ENCODE measurements around the gene SCGB2A2.

SCGB2A2 gene

GRCh38 chr11:62269654-62270278, at the start of gene SCGB2A2:
Gene SCGB2A2 (plus strand): TSS chr11:62270158. CDS start chr11:62270217, 59 bp downstream.
- Histone ChIP-seq H3K9me3 (ENCODE audit: control insufficient read depth, insufficient read depth, low read length) (no peaks in the 10 kb centered on the region), H3K9ac (ENCODE audit: low read depth, low read length) (no peak within 1 kb of the TSS), H3K4me1 (ENCODE audit: insufficient read depth, low read length) (peaks cover 3% of the 10 kb centered on the region; the same call in 1 of the 2 replicates), H3K36me3 (ENCODE audit: insufficient read depth, low read length) (no peaks in the 10 kb centered on the region)

- peaks cover 17% of the 10 kb centered on the region; the same call in 1 of the 2 replicates for H3K9me3 ChIP-seq (ENCODE audit: control insufficient read depth, insufficient read depth, low read length)
- no peak overlapping the region for H3K9ac ChIP-seq (ENCODE audit: low read depth, low read length)
- H3K4me1 ChIP-seq (ENCODE audit: insufficient read depth, low read length): no peaks in the 10 kb centered on the region
- no peaks in the 10 kb centered on the region for H3K36me3 ChIP-seq (ENCODE audit: insufficient read depth, low read length)
Observed at GRCh38 chr11:62221498-62221897, 48.5 kb upstream of the SCGB2A2 start.

- Histone ChIP-seq H3K36me3 (ENCODE audit: insufficient read depth, low read length) (no peaks in the 10 kb centered on the region), H3K4me1 (ENCODE audit: insufficient read depth, low read length) (no peaks in the 10 kb centered on the region), H3K9me3 (ENCODE audit: control insufficient read depth, insufficient read depth, low read length) (peaks cover 17% of the 10 kb centered on the region; the same call in 1 of the 2 replicates), H3K9ac (ENCODE audit: low read depth, low read length) (no peak overlapping the region)
Observed at GRCh38 chr11:62223095-62223494, 46.9 kb upstream of the SCGB2A2 start.

- Histone ChIP-seq H3K9ac (ENCODE audit: low read depth, low read length) (no peak overlapping the region), H3K4me1 (ENCODE audit: insufficient read depth, low read length) (no peaks in the 10 kb centered on the region), H3K36me3 (ENCODE audit: insufficient read depth, low read length) (no peaks in the 10 kb centered on the region), H3K9me3 (ENCODE audit: control insufficient read depth, insufficient read depth, low read length) (no peaks in the 10 kb centered on the region)
Observed at GRCh38 chr11:62233730-62234129, 36.2 kb upstream of the SCGB2A2 start.

GRCh38 chr11:62236187-62236586, 33.8 kb upstream of the SCGB2A2 start:
- Histone ChIP-seq H3K9me3 (ENCODE audit: control insufficient read depth, insufficient read depth, low read length) (no peaks in the 10 kb centered on the region), H3K4me1 (ENCODE audit: insufficient read depth, low read length) (no peaks in the 10 kb centered on the region), H3K36me3 (ENCODE audit: insufficient read depth, low read length) (no peaks in the 10 kb centered on the region), H3K9ac (ENCODE audit: low read depth, low read length) (no peak overlapping the region)

- Histone ChIP-seq H3K9me3 (ENCODE audit: control insufficient read depth, insufficient read depth, low read length) (no peaks in the 10 kb centered on the region), H3K36me3 (ENCODE audit: insufficient read depth, low read length) (no peaks in the 10 kb centered on the region), H3K4me1 (ENCODE audit: insufficient read depth, low read length) (peaks cover 10% of the 10 kb centered on the region; the same call in 1 of the 2 replicates), H3K9ac (ENCODE audit: low read depth, low read length) (no peak overlapping the region)
Observed at GRCh38 chr11:62237499-62237898, 32.5 kb upstream of the SCGB2A2 start.

GRCh38 chr11:62238151-62238550, 31.8 kb upstream of the SCGB2A2 start:
- Histone ChIP-seq H3K36me3 (ENCODE audit: insufficient read depth, low read length) (no peaks in the 10 kb centered on the region), H3K9ac (ENCODE audit: low read depth, low read length) (no peak overlapping the region), H3K9me3 (ENCODE audit: control insufficient read depth, insufficient read depth, low read length) (no peaks in the 10 kb centered on the region), H3K4me1 (ENCODE audit: insufficient read depth, low read length) (peaks cover 10% of the 10 kb centered on the region; the same call in 1 of the 2 replicates)

- Histone ChIP-seq H3K9me3 (ENCODE audit: control insufficient read depth, insufficient read depth, low read length) (no peaks in the 10 kb centered on the region), H3K36me3 (ENCODE audit: insufficient read depth, low read length) (no peaks in the 10 kb centered on the region), H3K4me1 (ENCODE audit: insufficient read depth, low read length) (peaks cover 10% of the 10 kb centered on the region; the same call in 1 of the 2 replicates), H3K9ac (ENCODE audit: low read depth, low read length) (no peak overlapping the region)
Observed at GRCh38 chr11:62241095-62241494, 28.9 kb upstream of the SCGB2A2 start.

- H3K4me1 ChIP-seq (ENCODE audit: insufficient read depth, low read length): peaks cover 10% of the 10 kb centered on the region; the same call in 1 of the 2 replicates
- no peak within 1 kb of the TSS for H3K9ac ChIP-seq (ENCODE audit: low read depth, low read length)
- no peaks in the 10 kb centered on the region for H3K9me3 ChIP-seq (ENCODE audit: control insufficient read depth, insufficient read depth, low read length)
- H3K36me3 ChIP-seq (ENCODE audit: insufficient read depth, low read length): no peaks in the 10 kb centered on the region
Observed at GRCh38 chr11:62242021-62242420, 27.9 kb upstream of the SCGB2A2 start, which contains the start of gene SCGB1D2. Gene SCGB1D2 (plus strand): TSS chr11:62242239. CDS start chr11:62242308, 69 bp downstream.

- no peaks in the 10 kb centered on the region for H3K36me3 ChIP-seq (ENCODE audit: insufficient read depth, low read length)
- H3K4me1 ChIP-seq (ENCODE audit: insufficient read depth, low read length): peaks cover 10% of the 10 kb centered on the region; the same call in 1 of the 2 replicates
- H3K9ac ChIP-seq (ENCODE audit: low read depth, low read length): no peak overlapping the region
Observed at GRCh38 chr11:62245271-62245753, 24.6 kb upstream of the SCGB2A2 start.

GRCh38 chr11:62251698-62252097, 18.3 kb upstream of the SCGB2A2 start:
- no peaks in the 10 kb centered on the region for H3K4me1 ChIP-seq (ENCODE audit: insufficient read depth, low read length)

More at GRCh38 chr11:62245271-62245753, 24.6 kb upstream of the SCGB2A2 start:
- peaks cover 4% of the 10 kb centered on the region; the same call in 1 of the 2 replicates for H3K9me3 ChIP-seq (ENCODE audit: control insufficient read depth, insufficient read depth, low read length)

GRCh38 chr11:62253999-62254542, 15.9 kb upstream of the SCGB2A2 start:
- H3K4me1 ChIP-seq (ENCODE audit: insufficient read depth, low read length): no peaks in the 10 kb centered on the region
- H3K36me3 ChIP-seq (ENCODE audit: insufficient read depth, low read length): no peaks in the 10 kb centered on the region
- H3K9me3 ChIP-seq (ENCODE audit: control insufficient read depth, insufficient read depth, low read length): peaks cover 16% of the 10 kb centered on the region
- no peak overlapping the region for H3K9ac ChIP-seq (ENCODE audit: low read depth, low read length)

More at GRCh38 chr11:62251698-62252097, 18.3 kb upstream of the SCGB2A2 start:
- Histone ChIP-seq H3K36me3 (ENCODE audit: insufficient read depth, low read length) (no peaks in the 10 kb centered on the region), H3K9me3 (ENCODE audit: control insufficient read depth, insufficient read depth, low read length) (peaks cover 16% of the 10 kb centered on the region), H3K9ac (ENCODE audit: low read depth, low read length) (no peak overlapping the region)

GRCh38 chr11:62256281-62256680, 13.7 kb upstream of the SCGB2A2 start:
- H3K9ac ChIP-seq (ENCODE audit: low read depth, low read length): no peak overlapping the region
- H3K36me3 ChIP-seq (ENCODE audit: insufficient read depth, low read length): no peaks in the 10 kb centered on the region

GRCh38 chr11:62260261-62260953, 9.6 kb upstream of the SCGB2A2 start:
- no peaks in the 10 kb centered on the region for H3K36me3 ChIP-seq (ENCODE audit: insufficient read depth, low read length)
- no peaks in the 10 kb centered on the region for H3K9me3 ChIP-seq (ENCODE audit: control insufficient read depth, insufficient read depth, low read length)
- H3K4me1 ChIP-seq (ENCODE audit: insufficient read depth, low read length): peaks cover 16% of the 10 kb centered on the region; the same call in 1 of the 2 replicates
- H3K9ac ChIP-seq (ENCODE audit: low read depth, low read length): no peak overlapping the region

More at GRCh38 chr11:62256281-62256680, 13.7 kb upstream of the SCGB2A2 start:
- H3K9me3 ChIP-seq (ENCODE audit: control insufficient read depth, insufficient read depth, low read length): peaks cover 6% of the 10 kb centered on the region
- H3K4me1 ChIP-seq (ENCODE audit: insufficient read depth, low read length): peaks cover 11% of the 10 kb centered on the region; the same call in 1 of the 2 replicates
